Neutrophil (primary cell): ENCODE results near the gene DGCR2.

Experiments
- H3K27ac ChIP-seq: fragments of 200-600 bp; sonication (generic); 2 replicates; pipeline ENCODE4 v1.5.1; 2016; ENCODE audit warnings: mild to moderate bottlenecking, moderate library complexity
- H3K27me3 ChIP-seq: fragments of 200-600 bp; sonication (generic); 2 replicates; pipeline ENCODE4 v1.6.0; 2016; ENCODE audit warnings: mild to moderate bottlenecking
- H3K36me3 ChIP-seq: fragments of 200-600 bp; sonication (generic); 2 replicates; pipeline ENCODE4 v1.5.1; 2017
- H3K4me1 ChIP-seq, 2 experiments: fragments of 200-600 bp in 1 of 2; sonication (generic) in 1 of 2; 1 replicate in 1 of 2; 2 replicates in 1 of 2; pipeline versions ENCODE4 v1.5.1 to v1.6.1; 2013 to 2016; ENCODE audit warnings: low read depth in 1 of 2, low read length in 1 of 2, mild to moderate bottlenecking in 1 of 2, moderate library complexity in 1 of 2; ENCODE audit not compliant: control insufficient read depth in 1 of 2, insufficient read depth in 1 of 2
- H3K4me3 ChIP-seq, 2 experiments: fragments of 200-600 bp in 1 of 2; sonication (generic) in 1 of 2; 1 replicate in 1 of 2; 2 replicates in 1 of 2; pipeline ENCODE4 v1.5.1; 2013 to 2016; ENCODE audit warnings: low read depth in 1 of 2, low read length in 1 of 2, mild to moderate bottlenecking in 1 of 2, moderate library complexity in 1 of 2
- H3K9me3 ChIP-seq: fragments of 200-600 bp; sonication (generic); 2 replicates; pipeline ENCODE4 v1.5.1; 2016
- CTCF ChIP-seq: fragments of 200-600 bp; sonication (generic); IDR thresholded peaks from 2 replicates; pipeline ENCODE4 v1.5.1; 2016; ENCODE audit warnings: antibody characterized with exemption

Gene DGCR2

GRCh38 chr22:19061471-19062138 is 60.6 kb downstream of the DGCR2 start:
- H3K27ac ChIP-seq: peak overlapping the region; percentile 20
- no peaks in the 10 kb centered on the region for H3K4me1 ChIP-seq
- no peaks in the 10 kb centered on the region for H3K27me3 ChIP-seq
- no peak for TF ChIP-seq CTCF
- H3K9me3 ChIP-seq: no peaks in the 10 kb centered on the region
- H3K4me3 ChIP-seq: no peak overlapping the region
- H3K36me3 ChIP-seq: peaks cover 99% of the 10 kb centered on the region

- Histone ChIP-seq H3K4me1 (no peaks in the 10 kb centered on the region), H3K36me3 (peaks cover 100% of the 10 kb centered on the region), H3K27ac (no peak overlapping the region), H3K4me3 (no peak overlapping the region), H3K27me3 (no peaks in the 10 kb centered on the region), H3K9me3 (no peaks in the 10 kb centered on the region)
- no peak for TF ChIP-seq CTCF
These were observed 61.7 kb downstream of the DGCR2 start for GRCh38 chr22:19060356-19061009.

GRCh38 chr22:19059481-19060278 is 62.5 kb downstream of the DGCR2 start:
- H3K4me3 ChIP-seq: no peak overlapping the region
- H3K27me3 ChIP-seq: no peaks in the 10 kb centered on the region
- no peaks in the 10 kb centered on the region for H3K9me3 ChIP-seq
- H3K4me1 ChIP-seq: no peaks in the 10 kb centered on the region
- TF ChIP-seq CTCF: no peak
- H3K36me3 ChIP-seq: peaks cover 100% of the 10 kb centered on the region
- H3K27ac ChIP-seq: no peak overlapping the region

GRCh38 chr22:19058713-19059451 is 63.3 kb downstream of the DGCR2 start:
- TF ChIP-seq CTCF: no peak
- H3K27ac ChIP-seq: peak overlapping the region; percentile 25
- H3K4me1 ChIP-seq: no peaks in the 10 kb centered on the region
- no peaks in the 10 kb centered on the region for H3K9me3 ChIP-seq
- no peak overlapping the region for H3K4me3 ChIP-seq
- no peaks in the 10 kb centered on the region for H3K27me3 ChIP-seq
- H3K36me3 ChIP-seq: peaks cover 100% of the 10 kb centered on the region

GRCh38 chr22:19057999-19058491 is 64.2 kb downstream of the DGCR2 start:
- Histone ChIP-seq H3K27me3 (no peaks in the 10 kb centered on the region), H3K36me3 (peaks cover 100% of the 10 kb centered on the region), H3K4me1 (no peaks in the 10 kb centered on the region), H3K27ac (peak overlapping the region; percentile 2), H3K4me3 (no peak overlapping the region), H3K9me3 (no peaks in the 10 kb centered on the region)
- TF ChIP-seq CTCF: no peak
